Measurements from ENCODE around the gene LRRC74A.
A peak's percentile ranks its signal among the peaks of the same experiment; 100 is the strongest.

Gene LRRC74A

DNA sequence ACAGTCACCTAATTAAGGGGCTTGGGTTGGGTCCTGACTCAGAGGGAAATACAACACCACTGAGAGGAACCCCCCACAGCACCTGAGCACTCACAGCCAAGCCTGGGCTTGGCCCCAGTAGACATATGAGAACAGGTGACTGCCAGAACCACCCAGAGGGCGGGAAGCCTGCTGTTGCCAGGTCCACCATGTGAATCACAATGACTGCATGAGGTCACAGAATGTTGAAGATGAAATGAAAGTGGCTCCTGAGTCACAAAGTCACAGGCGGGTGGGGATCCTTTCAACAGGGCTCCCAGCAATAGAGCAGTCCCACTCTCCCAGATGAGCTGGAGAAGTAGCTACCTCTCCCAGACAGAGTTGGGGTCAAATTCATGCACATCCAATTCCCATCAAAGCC, at the start of gene LRRC74A:
TSS of gene LRRC74A (plus strand) at position 287 of the 400 bp plus-strand sequence. CDS start 290 bp downstream, outside the sequence.
- Histone ChIP-seq H3K4me3 (replicated peaks; ENCODE audit: low read depth, low read length) (no peak within 1 kb of the TSS), H3K36me3 (ENCODE audit: control insufficient read depth, insufficient read depth, low read length) (no peaks in the 10 kb centered on the region), H3K27me3 (replicated peaks; ENCODE audit: control insufficient read depth, insufficient read depth, low read length) (peaks cover 2% of the 10 kb centered on the region; the same call in 1 of the 2 replicates)
- TF ChIP-seq, protein P1, sequence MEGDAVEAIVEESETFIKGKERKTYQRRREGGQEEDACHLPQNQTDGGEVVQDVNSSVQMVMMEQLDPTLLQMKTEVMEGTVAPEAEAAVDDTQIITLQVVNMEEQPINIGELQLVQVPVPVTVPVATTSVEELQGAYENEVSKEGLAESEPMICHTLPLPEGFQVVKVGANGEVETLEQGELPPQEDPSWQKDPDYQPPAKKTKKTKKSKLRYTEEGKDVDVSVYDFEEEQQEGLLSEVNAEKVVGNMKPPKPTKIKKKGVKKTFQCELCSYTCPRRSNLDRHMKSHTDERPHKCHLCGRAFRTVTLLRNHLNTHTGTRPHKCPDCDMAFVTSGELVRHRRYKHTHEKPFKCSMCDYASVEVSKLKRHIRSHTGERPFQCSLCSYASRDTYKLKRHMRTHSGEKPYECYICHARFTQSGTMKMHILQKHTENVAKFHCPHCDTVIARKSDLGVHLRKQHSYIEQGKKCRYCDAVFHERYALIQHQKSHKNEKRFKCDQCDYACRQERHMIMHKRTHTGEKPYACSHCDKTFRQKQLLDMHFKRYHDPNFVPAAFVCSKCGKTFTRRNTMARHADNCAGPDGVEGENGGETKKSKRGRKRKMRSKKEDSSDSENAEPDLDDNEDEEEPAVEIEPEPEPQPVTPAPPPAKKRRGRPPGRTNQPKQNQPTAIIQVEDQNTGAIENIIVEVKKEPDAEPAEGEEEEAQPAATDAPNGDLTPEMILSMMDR (IDR thresholded peaks at IDR 0.05; ENCODE audit: insufficient read depth, low read length, poor library complexity, severe bottlenecking): no peak
- DNase-seq (ENCODE audit: extremely low read depth, insufficient read length): no peak

DNA sequence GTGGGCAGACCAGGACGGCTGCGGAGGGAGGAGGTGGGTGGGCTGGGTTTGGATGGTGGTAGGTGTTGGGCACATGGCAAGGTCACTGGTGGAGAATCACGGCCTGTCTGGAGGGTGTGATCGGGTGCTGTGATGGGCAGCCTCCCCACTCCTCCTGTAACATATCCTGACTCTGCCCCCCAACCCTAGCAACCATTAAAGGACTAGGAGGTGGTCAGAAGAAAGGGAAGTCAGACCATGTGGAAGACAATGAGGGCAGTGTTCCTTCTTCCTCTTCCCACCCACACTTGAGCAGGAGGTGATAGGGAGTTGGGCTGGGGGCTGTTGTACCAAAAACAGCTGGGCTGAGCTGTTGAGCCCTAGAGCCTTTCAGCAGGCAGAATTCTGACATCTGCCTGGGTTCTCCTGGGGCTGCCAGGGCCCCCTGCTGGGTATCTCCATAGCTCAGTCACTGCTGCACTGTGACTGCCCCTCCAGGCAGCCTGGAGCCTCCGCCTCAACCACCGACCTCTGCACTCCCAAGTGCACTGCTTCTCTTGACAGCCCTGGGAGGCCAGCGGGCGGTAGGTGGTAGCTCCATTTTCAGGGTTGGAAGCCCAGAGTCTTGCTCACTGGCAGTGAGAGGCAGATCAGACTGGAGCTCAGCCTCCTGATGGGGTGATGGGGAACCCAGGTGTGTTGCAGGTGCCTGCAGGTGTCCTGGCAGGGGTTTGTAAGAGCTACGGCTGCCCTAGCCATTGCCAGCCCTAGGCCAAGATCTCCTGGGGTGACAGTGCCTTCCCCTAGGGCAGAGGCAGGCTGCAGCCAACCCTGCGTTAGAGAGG, 49.6 kb upstream of the LRRC74A start:
- Histone ChIP-seq H3K36me3 (ENCODE audit: control insufficient read depth, insufficient read depth, low read length) (peaks cover 4% of the 10 kb centered on the region), H3K4me3 (replicated peaks; ENCODE audit: low read depth, low read length) (no peak overlapping the region), H3K27me3 (replicated peaks; ENCODE audit: control insufficient read depth, insufficient read depth, low read length) (no peaks in the 10 kb centered on the region)
- TF ChIP-seq, protein P1 (IDR thresholded peaks at IDR 0.05; ENCODE audit: insufficient read depth, low read length, poor library complexity, severe bottlenecking): peak; percentile 7
- DNase-seq (ENCODE audit: extremely low read depth, insufficient read length): no peak

DNA sequence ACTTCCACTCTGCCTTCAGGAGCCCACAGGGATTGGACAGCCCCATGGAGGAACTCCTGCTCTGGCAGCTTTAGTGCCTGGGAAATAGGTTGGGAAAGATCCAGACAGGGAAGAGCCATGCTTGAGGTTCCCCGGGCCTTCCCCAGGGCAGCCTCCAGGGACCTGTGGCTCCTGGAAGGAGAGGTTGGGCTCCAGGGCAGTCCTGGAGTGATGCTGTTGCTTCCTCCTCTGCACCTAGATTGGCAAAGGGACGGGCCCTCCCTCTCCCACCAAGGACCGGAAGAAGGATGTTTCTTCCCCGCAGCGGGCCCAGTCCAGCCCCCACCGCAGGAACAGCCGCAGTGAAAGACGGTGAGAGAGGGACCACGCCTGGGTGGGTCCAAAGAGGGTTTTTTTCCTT, 48.5 kb upstream of the LRRC74A start:
- H3K4me3 ChIP-seq (replicated peaks; ENCODE audit: low read depth, low read length): no peak overlapping the region
- H3K27me3 ChIP-seq (replicated peaks; ENCODE audit: control insufficient read depth, insufficient read depth, low read length): no peaks in the 10 kb centered on the region
- DNase-seq (ENCODE audit: extremely low read depth, insufficient read length): no peak
- TF ChIP-seq, protein P1 (IDR thresholded peaks at IDR 0.05; ENCODE audit: insufficient read depth, low read length, poor library complexity, severe bottlenecking): no peak
- peaks cover 9% of the 10 kb centered on the region for H3K36me3 ChIP-seq (ENCODE audit: control insufficient read depth, insufficient read depth, low read length)

DNA sequence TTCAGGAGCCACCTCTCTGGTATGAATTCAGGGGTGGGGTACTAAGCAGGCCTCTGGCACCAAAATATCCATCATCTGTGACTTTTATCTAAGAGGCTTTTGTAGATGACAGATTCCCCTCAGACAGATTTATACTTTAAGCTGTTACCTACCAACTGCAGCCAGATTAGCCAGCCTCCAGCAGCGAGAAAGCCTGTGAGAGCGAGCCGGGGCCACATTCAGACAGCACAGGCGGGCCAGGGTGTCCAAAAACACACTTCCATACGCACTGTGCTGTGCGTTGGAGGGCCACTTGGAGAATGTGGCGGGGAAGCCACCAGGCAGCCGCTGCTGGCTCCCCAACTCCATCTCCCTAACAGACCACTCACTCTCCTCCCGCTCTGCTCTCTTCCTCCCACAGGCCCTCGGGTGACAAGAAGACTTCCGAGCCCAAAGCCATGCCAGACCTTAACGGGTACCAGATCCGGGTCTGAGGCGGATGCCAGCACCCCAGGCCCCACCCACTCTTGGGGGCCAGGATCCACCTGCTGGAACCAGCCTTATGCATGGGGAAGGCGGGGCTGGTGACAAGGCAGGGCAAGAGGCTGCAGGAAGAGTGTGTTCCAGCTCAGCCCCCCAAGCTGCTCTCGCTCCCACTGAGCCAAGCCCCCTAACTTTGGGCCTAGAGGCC, 47.5 kb upstream of the LRRC74A start:
- no peaks in the 10 kb centered on the region for H3K27me3 ChIP-seq (replicated peaks; ENCODE audit: control insufficient read depth, insufficient read depth, low read length)
- no peak overlapping the region for H3K4me3 ChIP-seq (replicated peaks; ENCODE audit: low read depth, low read length)
- TF ChIP-seq, protein P1 (IDR thresholded peaks at IDR 0.05; ENCODE audit: insufficient read depth, low read length, poor library complexity, severe bottlenecking): no peak
- peaks cover 9% of the 10 kb centered on the region for H3K36me3 ChIP-seq (ENCODE audit: control insufficient read depth, insufficient read depth, low read length)
- DNase-seq (ENCODE audit: extremely low read depth, insufficient read length): no peak

DNA sequence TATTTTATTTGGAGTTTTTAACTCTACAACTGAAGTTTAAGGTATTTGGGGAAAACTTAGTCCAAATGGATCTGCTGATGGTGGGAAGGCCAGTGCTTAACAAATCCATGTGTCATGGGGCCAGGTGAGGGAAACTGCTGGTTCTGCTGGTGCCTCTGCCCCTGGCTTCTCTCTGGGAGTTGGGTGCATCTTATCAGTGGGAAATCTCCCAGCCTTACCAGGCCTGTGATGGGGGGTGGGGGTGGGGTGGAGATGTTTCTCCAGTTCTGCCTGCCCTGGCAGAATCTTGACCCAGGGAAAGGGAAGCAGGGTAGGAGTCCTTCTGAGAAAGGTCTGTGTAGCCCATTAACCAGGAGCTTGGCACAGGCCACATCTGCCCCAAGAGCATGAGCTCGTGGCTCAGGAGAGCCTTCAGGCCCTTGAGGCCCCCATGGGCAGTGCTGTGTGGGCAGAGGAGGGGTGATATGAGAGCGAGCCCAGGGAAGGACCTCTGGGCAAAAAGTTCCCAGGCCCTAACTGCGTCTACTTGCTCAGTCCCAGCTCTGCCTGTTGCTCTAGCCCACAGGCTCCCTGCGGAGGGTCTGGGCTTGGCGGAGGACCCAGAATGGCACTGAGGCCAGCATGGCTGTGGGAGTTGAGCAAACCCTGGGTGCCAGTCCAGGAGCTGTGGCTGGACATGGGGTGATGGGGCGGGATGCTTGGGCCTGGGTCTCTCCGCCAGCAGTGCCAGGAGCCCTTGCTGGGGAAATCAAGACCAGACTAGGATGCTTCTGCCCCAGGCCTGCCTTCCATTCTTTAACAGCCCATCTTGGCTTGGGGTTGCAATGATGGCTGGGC, 46.8 kb upstream of the LRRC74A start:
- DNase-seq (ENCODE audit: extremely low read depth, insufficient read length): no peak
- H3K27me3 ChIP-seq (replicated peaks; ENCODE audit: control insufficient read depth, insufficient read depth, low read length): no peaks in the 10 kb centered on the region
- no peak overlapping the region for H3K4me3 ChIP-seq (replicated peaks; ENCODE audit: low read depth, low read length)
- peaks cover 13% of the 10 kb centered on the region for H3K36me3 ChIP-seq (ENCODE audit: control insufficient read depth, insufficient read depth, low read length)
- TF ChIP-seq, protein P1 (IDR thresholded peaks at IDR 0.05; ENCODE audit: insufficient read depth, low read length, poor library complexity, severe bottlenecking): no peak

Data from GM06990 (cell line).